Middle frontal gyrus (tissue), 1 donor: ENCODE data around the gene GON4L.
"Not testable (repeated sequence)": the region's sequence is repeated elsewhere in the genome, so short reads cannot be mapped to it uniquely, and the experiment has no call there.

ENCODE experiments used
- DNase-seq: peaks from one replicate; pipeline ENCODE4 v3.0.0-alpha.2; 2015; ENCODE audit warnings: low spot score; ENCODE audit errors: extremely low spot score

GON4L gene, protein sequence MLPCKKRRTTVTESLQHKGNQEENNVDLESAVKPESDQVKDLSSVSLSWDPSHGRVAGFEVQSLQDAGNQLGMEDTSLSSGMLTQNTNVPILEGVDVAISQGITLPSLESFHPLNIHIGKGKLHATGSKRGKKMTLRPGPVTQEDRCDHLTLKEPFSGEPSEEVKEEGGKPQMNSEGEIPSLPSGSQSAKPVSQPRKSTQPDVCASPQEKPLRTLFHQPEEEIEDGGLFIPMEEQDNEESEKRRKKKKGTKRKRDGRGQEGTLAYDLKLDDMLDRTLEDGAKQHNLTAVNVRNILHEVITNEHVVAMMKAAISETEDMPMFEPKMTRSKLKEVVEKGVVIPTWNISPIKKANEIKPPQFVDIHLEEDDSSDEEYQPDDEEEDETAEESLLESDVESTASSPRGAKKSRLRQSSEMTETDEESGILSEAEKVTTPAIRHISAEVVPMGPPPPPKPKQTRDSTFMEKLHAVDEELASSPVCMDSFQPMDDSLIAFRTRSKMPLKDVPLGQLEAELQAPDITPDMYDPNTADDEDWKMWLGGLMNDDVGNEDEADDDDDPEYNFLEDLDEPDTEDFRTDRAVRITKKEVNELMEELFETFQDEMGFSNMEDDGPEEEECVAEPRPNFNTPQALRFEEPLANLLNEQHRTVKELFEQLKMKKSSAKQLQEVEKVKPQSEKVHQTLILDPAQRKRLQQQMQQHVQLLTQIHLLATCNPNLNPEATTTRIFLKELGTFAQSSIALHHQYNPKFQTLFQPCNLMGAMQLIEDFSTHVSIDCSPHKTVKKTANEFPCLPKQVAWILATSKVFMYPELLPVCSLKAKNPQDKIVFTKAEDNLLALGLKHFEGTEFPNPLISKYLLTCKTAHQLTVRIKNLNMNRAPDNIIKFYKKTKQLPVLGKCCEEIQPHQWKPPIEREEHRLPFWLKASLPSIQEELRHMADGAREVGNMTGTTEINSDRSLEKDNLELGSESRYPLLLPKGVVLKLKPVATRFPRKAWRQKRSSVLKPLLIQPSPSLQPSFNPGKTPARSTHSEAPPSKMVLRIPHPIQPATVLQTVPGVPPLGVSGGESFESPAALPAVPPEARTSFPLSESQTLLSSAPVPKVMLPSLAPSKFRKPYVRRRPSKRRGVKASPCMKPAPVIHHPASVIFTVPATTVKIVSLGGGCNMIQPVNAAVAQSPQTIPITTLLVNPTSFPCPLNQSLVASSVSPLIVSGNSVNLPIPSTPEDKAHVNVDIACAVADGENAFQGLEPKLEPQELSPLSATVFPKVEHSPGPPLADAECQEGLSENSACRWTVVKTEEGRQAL (N-terminal part only)

DNA sequence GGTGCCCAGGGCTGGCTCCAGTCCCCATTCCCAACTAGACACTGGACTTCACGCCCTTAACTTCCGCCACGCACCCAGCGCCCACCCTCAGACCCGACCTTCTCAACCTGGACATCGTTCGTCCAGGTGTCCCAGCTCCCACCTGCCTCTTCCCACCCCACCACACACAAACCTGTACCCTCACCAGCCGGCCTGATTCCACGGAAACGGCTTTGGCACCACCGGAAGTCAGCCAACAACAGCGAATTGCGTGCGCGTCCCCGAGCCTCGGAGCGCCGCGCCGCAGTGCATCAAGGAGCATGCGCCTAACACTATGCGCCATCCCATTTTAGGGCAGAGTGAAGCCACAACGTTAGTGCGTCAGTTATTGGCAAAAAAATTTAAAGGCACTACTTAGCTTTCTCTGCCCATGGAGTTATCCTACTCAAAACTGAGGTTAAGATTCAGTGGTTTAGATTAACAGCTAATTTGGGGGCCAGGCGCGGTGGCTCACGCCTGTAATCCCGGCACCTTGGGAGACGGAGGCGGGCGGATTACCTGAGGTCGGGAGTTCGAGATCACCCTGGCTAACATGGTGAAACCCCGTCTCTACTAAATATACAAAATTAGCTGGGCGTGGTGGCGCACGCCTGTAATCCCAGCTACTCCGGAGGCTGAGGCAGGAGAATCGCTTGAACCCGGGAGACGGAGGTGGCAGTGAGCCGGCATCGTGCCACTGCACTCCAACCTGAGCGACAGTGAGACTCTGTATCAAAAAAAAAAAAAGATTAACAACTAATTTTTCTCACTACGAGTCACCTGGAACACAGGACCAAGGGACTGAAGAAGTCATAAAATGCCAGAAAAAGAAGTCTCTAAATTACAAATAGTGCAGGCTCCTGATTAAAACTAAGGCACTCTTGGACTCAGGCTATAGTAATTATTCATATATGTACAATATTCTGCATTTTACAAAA, at the start of gene GON4L:
GON4L (minus strand) TSS at position 240 of the 956 bp plus-strand sequence. CDS start 3,434 bp downstream, outside the sequence.
- DNase-seq: peak; percentile 92

DNA sequence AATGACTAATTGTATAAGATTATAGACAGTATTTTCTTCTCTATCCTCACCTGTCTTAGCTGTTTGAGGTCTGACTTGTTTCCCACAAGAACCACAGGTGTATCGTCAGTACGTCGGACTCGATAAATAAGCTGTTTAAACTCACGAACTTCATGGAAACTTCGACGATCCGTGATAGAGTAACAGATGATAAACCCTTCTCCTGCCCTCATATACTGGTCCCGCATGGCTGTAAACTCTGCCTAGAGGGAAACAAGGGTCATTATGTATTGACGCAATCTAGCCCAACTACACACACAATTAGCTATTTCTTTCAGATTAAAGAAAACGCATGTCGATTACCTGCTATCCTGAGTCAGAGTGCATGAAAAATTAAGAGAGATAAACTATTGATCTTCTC, 47.2 kb upstream of the GON4L start:
- DNase-seq: no peak

DNA sequence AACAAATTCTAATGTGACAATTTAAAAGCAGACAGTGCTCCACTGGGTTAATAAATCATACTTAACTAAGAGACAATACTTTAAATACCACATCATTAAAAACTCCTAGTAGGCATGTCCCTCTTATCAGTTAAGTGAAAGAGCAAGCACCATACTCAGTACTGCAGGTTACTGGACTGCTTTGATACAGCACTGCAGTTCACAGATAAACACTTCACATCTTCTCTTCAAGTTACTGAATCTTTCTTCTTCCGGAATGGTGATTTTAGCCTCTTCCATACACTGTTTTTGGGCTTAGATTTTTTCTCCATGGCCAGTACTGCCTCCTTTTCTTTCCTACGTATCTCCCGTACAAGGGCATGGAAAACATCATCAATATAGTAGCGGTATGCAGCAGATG, 43.1 kb upstream of the GON4L start:
- DNase-seq: no peak

DNA sequence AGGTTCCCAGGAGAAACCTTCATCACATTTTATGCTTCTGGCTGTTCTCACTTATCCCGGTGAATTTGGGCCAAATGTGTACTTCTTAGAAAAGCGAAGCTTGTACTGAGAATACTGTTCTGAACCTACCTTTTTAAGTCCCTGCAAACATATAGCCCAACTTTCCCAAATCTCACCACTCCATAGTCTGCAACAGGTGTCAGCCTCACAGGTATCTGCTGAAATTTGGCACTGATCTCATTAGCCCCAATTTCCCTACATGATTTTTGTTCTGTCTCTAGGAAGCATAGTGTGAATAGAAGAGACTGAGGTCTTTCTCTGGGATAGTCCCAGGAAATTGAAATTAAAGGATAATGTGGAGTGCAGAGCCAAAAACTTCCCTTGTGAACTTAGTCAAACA, 42.7 kb upstream of the GON4L start:
- DNase-seq: no peak

DNA sequence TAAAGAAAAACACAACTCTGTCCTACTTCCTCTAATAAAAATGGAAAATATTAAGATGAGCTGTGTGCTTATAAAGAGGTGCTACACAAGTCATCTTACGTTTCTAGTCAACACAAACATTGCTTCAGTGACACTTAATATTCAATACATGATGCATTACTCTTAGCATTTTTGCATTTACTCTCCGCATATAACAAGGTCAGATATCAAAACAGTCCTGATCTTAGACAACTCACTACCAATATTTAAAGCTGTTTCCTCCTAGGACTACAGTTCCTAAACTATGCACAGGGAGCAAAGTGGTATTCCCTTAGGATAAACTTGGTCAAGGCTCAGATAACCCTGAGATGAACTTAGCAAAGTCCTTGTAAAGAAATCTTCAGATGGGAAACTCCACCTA, 41.9 kb upstream of the GON4L start:
- no peak for DNase-seq

DNA sequence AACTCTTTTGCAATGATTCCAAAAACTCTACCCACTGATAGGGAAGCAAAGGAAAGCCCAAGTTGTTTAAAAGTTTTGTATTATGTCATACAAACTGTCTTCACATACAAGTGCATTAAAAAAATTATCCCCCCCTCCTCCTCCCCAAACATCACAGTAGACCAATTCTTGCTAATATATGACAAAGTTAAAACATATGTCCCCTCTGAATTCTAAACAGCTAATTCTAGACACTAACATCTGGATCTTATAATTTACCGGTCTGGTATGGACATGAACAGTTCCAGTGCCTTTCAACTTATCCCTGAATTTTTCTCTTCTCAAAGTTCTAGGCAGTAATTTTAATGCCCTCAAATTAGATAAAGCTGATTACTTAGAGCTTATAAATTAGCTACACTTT, 40.7 kb upstream of the GON4L start:
- DNase-seq: no peak

DNA sequence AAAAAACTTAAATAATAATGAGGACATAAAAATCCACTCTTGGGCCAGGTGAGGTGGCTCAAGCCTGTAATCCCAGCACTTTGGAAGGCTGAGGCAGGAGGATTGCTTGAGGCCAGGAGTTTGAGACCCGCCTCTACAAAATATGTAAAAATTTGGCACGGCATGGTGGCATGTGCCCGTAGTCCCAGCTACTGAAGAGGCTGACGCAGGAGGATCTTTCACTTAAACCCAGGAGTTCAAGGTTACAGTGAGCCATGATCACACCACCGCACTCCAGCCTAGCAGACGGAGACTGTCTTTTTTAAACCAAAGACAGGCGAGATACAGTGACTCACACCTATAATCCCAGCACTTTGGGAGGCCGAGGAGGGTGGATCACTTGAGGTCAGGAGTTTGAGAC, 39.5 kb upstream of the GON4L start:
- not testable (repeated sequence) for DNase-seq

DNA sequence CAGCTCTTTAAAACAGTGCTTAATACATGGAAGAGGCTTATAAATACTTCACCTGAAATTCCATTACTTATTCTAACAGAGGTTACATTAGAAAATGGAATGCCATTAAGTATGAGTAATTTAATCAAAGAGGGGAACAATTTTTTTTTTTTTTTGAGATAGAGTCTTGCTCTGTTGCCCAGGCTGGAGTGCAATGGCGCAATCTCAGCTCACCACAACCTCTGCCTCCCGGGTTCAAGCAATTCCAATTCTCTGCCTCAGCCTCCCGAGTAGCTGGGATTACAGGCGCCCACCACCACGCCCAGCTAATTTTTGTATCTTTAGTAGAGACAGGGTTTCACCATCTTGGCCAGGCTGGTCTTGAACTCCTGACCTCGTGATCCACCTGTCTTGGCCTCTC, 38.6 kb upstream of the GON4L start:
- DNase-seq: not testable (repeated sequence)

DNA sequence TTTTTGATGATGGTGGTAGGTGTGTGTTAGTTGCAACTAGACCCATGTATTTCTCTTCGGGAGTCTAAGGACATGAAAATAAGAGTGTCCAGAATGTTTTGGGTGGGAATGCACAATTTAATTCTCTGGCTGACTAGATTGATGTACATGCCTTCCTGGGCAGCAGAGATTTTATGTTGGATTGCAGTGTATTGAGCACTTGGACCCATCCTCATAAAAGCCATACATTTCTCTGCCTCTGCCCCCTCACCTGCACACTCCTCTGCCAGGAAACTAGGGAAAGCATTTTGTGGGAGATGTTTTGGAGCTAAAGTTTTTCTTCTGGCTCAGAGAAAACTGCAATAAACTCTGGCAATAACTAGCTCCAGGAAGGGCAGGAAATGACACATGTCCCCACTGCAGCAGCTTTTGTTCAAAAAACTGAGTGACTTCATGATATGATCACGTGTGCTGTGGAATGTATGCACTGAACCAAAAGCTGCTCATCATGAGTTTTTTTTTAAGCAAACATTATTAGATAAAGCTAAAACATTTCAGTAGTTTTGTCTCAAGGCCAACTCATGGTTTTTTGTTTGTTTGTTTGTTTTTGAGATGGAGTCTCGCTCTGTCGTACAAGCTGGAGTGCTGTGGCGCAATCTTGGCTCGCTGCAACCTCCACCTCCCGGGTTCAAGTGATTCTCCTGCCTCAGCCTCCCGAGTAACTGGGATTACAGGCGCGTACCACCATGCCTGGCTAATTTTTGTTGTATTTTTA, 36.6 kb upstream of the GON4L start:
- DNase-seq: no peak

DNA sequence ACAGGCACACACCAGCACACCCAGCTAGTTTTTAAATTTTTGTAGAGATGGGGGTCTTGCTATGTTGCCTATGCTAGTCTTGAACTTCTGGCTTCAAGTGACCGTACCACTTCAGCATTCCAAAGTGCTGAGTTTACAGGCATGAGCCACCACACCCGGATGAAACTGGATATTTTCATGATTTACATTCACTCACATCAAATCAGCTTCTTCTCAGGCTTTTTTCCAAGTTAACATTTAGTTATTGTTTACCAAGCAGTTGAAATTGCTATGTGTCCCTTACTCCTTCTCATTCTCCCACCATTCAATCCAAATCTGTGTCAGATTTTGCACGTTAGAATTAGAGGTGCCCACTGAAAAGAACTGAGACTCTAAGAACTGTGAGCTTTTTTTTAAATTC, 35.8 kb upstream of the GON4L start:
- no peak for DNase-seq

DNA sequence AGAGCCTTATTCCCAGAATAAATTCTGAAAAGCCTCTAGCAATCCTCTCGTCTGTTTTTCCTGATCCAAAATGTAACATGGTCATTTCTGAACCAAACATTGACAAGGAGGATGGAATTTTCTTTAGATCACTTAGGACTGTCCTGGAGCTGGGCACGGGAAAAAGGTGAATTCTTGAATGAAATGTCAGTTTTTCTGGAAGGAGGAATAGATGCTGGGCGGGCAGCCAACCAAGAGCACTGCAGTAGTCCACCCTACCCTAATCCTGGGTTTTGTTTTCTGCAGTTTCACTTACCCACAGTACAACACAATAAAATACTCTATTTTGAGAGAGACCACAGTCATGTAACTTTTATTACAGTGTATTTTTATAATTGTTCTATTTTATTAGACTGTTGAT, 33.2 kb upstream of the GON4L start:
- no peak for DNase-seq

DNA sequence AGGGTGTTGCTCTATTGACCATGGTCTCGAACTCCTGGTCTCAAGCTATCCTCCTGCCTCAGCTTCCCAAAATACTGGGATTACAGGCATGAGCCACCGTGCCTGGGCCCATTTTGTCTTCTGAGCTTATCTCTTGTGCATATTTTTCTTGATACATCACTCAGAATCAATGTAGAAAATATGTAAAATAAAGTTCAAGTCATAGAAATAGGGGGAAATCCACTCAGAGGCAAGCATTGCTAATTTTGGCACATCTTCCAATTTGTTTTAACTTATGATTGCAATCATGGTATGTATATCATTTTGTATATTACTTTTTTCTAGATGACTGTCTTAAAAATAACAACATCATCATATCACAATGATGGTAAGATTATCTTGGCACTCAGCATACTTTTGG, 32.6 kb upstream of the GON4L start:
- DNase-seq: no peak

DNA sequence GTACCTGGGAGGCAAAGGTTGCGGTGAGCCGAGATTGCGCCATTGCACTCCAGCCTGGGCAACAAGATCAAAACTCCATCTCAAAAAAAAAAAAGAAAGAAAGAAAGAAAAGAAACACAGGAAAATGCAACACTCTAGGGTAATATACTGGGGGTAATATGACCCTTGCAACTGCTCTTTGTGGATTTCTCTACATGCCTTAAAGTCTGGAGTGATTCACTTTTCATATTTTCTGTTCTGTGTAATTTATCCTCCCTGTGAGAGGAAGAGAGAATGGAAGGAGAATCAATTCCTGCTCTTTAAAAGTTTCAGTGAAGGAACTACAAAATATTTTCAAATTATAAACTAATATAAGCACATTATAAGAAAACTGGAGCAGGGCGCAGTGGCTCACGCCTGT, 31.5 kb upstream of the GON4L start:
- DNase-seq: no peak

DNA sequence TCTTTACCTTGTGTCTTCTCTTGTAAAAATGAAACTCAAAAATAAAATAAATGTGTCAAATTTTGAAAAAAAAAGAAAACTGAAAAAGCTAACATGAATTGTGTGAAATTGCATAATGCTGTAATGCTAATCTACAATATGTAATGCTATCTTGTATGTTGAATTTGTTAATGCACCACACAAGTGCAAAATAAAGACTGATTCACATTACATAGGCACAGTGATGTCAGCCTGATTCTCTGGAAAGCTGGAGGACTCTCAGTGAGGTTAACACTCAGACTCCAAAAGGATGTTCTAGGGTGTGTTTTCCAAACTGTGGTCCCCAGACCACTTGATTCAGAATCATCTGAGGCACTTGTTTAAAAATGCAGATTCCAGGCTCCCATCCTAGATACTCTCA, 28.0 kb upstream of the GON4L start:
- DNase-seq: no peak

DNA sequence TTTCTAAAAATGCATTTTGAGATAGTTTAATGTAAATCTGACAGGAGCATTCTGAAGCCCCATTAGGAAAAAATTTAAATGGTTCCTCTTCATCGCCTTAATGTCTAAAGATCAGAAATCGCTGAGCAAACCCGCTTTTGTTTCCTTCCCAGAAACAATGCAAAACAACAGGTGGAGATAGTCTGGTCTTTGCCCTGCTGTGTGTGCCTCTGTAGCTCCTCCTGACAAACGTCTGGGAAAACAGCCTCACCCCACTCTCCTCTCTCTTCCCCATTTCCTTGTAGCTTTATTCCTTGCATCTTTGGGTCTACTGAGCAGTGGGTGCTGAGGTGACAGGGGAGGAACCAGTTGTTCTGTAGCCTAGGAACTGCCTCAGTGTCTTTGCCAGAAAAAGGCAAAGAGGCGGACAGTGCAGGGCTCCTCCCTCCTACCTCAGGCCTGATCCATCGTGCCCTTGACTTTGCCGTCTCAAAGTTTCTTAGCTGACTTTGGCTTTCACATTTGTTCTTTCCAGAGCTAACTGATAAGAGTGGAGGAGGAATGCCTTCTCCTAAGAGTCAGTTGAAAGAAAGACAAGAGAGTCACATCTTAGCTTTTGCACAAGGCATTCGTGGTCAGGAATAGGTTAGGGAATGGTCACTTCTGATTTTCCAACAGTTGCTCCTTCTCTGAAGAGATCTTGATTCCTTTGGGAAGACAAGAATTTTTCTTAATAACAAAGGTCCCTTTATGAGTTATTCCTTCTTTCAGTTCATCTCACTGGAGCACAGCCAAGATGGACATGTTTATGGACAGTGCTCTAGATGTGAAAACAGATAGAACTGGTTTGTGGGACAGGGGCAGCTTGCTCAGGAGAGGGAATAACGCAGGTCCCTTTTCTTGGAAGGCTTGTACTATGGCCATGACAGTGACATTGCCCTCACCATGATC, 27.3 kb upstream of the GON4L start:
- DNase-seq: no peak

DNA sequence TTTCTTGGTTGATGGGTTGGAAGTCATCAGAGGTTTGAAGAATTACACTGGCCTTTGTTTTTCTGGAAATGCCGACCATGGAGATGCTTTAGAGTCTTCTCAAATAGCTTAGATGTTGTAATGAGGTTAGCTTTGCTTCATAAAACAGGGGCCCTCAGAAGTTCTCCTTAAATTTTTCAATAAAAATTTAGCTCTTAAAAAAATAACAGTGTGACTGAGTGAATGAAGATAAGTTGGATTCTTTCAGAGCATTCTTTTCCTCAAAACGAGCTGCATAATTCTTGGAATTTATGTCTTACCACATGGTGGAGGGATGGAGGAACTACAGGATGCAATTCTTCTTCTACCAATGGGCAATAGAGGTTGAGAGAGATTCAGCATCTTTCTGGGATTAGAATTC, 25.8 kb upstream of the GON4L start:
- DNase-seq: no peak

DNA sequence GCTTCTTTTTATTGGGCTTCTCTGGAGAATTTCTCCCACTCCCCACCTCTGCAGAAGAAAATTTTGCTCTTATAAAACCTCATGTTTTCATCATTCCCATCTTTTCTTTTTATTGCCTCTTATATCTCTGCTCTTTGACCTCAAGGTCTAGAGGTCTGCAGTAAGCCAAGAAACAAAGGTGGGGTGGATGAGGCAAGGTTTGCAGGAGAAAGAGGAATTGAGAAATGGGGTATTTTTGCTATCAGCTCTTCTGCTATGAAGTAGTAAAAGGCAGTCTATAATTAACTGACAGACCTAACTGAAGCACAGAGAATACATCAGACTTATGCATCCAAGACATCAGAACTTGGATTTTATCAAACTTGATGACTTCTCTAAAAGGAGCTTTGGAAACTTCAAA, 25.2 kb upstream of the GON4L start:
- DNase-seq: no peak

DNA sequence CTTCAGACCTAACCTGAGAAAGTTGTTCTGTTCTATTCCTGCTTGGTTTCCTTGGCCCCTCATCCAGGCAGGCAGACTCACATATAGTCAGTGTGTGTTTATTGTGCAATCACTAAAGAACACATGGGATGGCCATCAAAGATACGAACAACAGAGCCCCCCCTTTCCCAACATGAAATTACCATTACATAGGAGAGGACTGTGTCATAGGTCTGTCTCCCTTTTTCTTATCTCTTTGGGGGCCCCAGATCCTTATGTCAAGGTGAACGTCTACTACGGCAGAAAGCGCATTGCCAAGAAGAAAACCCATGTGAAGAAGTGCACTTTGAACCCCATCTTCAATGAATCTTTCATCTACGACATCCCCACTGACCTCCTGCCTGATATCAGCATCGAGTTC, 23.9 kb upstream of the GON4L start:
- no peak for DNase-seq

DNA sequence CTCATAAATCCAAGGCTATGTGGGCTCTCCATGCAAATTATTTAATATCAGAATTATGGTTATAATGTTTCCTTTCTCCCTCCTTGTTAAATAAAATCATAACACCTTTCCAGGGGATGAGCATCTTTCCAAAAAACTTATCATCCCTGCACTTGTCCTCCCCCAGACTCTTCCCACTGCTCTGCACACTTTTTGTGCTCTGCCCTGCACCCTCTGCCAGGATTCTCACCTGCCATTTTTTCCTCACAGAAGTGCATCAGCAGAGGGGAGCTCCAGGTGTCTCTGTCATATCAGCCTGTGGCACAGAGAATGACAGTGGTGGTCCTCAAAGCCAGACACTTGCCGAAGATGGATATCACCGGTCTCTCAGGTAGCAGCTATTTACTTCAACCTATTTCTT, 23.2 kb upstream of the GON4L start:
- DNase-seq: no peak
